Prostate gland (tissue), 2 donors: ENCODE results near the gene SCN5A. TPM values are rescaled to one million over a fixed set of nuclear protein-coding genes. Genes with fewer than 3 reads are reported as not detected.

Source experiments
- DNase-seq: peaks from one replicate; pipeline ENCODE4 v3.0.0-alpha.2; 2019; ENCODE audit warnings: low spot score
- H3K27ac ChIP-seq, 2 donors: fragments of 200-600 bp; sonication (generic); 2 replicates each; pipeline ENCODE4 v1.5.1; 2017 to 2019
- H3K27me3 ChIP-seq: fragments of 200-600 bp; sonication (generic); replicated peaks from 2 replicates; pipeline ENCODE4 v1.5.1; 2019; ENCODE audit not compliant: insufficient read depth
- H3K36me3 ChIP-seq, 2 donors: fragments of 200-600 bp; sonication (generic); 1 replicate in 1 of 2; 2 replicates in 1 of 2; pipeline versions ENCODE4 v1.5.1 to v1.8.1; 2017 to 2019
- H3K4me1 ChIP-seq: fragments of 200-600 bp; sonication (generic); replicated peaks from 2 replicates; pipeline ENCODE4 v1.5.1; 2019
- H3K4me3 ChIP-seq, 2 donors: fragments of 200-600 bp; sonication (generic); 2 replicates each; pipeline ENCODE4 v1.5.1; 2017 to 2019
- H3K9me3 ChIP-seq: fragments of 200-600 bp; sonication (generic); 2 replicates; pipeline ENCODE4 v1.5.1; 2017
- CTCF ChIP-seq, 4 experiments: fragments of 200-600 bp in 2 of 4; fragments of 450-650 bp in 2 of 4; sonication (generic) in 2 of 4; IDR thresholded peaks; 1 replicate in 3 of 4; 2 replicates in 1 of 4; pipeline ENCODE4 v1.5.1; 2016 to 2019; ENCODE audit warnings: antibody characterized with exemption in 4 of 4, mild to moderate bottlenecking in 2 of 4, moderate library complexity in 2 of 4
- POLR2A ChIP-seq: fragments of 450-650 bp; IDR thresholded peaks from one replicate; pipeline ENCODE4 v1.6.1; 2016; ENCODE audit warnings: antibody characterized with exemption, mild to moderate bottlenecking
- POLR2AphosphoS5 ChIP-seq: sonication (generic); formaldehyde crosslinking; IDR thresholded peaks from one replicate; pipeline ENCODE4 v1.6.1; 2017; ENCODE audit warnings: antibody characterized with exemption
- WGBS: methylation state at CpG from one replicate; pipeline ENCODE4 v1.1.5; 2018; 5-methylcytosine and 5-hydroxymethylcytosine counted together
- intact Hi-C: fragments of 100-400 bp; cut with DNase I; formaldehyde crosslinking; loops from one replicate; pipeline ENCODE4 v1.14.2; 2022
- total RNA-seq, 2 donors: library from RNA; depleted of rRNA; stranded (reverse); fragments of >200 nt; gene quantifications; one replicate each; pipeline ENCODE4 v1.1.0, GENCODE V29; 2016

Gene SCN5A
- total RNA-seq, 2 donors from 2014 or later, result 0.23 to 1.5 TPM

GRCh38 chr3:38689774-38690173, 40.3 kb upstream of the SCN5A start:
- Histone ChIP-seq H3K4me1 (no peaks in the 10 kb centered on the region), H3K4me3 (no peak overlapping the region), H3K27ac (no peak overlapping the region), H3K9me3 (no peaks in the 10 kb centered on the region), H3K36me3 (no peaks in the 10 kb centered on the region), H3K27me3 (no peaks in the 10 kb centered on the region)
- intact Hi-C loops, result no loop called here
- DNase-seq, result no peak
- WGBS, result 86% methylated on average over 3 of the region's 3 CpGs
- TF ChIP-seq CTCF (IDR thresholded peaks at IDR 0.05) (no peak), POLR2AphosphoS5 (no peak), POLR2A (no peak)

- H3K36me3 ChIP-seq, result no peaks in the 10 kb centered on the region
- H3K27me3 ChIP-seq, result no peaks in the 10 kb centered on the region
- TF ChIP-seq POLR2A (no peak), POLR2AphosphoS5 (no peak), CTCF (IDR thresholded peaks at IDR 0.05) (no peak)
- no peaks in the 10 kb centered on the region for H3K4me1 ChIP-seq
- intact Hi-C loops, result no loop called here
- no peak for DNase-seq
- H3K27ac ChIP-seq, result no peak overlapping the region
- WGBS, result 89% methylated on average over 4 of the region's 4 CpGs
- no peaks in the 10 kb centered on the region for H3K9me3 ChIP-seq
- H3K4me3 ChIP-seq, result no peak overlapping the region
Observed at GRCh38 chr3:38689346-38689745, 39.9 kb upstream of the SCN5A start.

- H3K4me3 ChIP-seq, result no peak overlapping the region
- no peaks in the 10 kb centered on the region for H3K4me1 ChIP-seq
- H3K9me3 ChIP-seq, result no peaks in the 10 kb centered on the region
- no peaks in the 10 kb centered on the region for H3K36me3 ChIP-seq
- WGBS, result 61% methylated on average over 2 of the region's 2 CpGs
- H3K27me3 ChIP-seq, result no peaks in the 10 kb centered on the region
- intact Hi-C loops, result no loop called here
- no peak for DNase-seq
- no peak overlapping the region for H3K27ac ChIP-seq
- TF ChIP-seq POLR2AphosphoS5 (no peak), POLR2A (no peak), CTCF (IDR thresholded peaks at IDR 0.05) (no peak)
Observed at GRCh38 chr3:38687321-38687720, 37.8 kb upstream of the SCN5A start.

DNA sequence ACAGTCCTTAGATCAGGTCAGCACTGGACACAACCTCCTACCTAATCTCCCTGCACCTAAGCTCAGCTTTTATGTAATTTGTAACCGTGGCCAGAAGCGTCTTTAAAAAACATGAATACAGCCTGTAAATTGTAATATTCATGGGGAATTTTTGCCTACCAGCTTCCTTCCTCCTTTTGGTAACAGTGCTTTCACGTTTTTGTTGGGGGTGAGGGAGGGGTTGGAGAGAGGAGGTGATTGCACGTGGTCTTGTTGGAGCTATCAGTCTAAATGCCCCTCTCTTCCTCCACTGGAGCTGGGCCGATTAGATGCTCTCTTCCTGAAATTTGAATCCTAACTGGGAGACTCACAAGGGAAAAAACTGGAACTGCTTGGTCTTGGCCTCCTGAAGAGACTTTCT, 35.1 kb upstream of the SCN5A start:
- WGBS, result 42% methylated on average over 5 of the region's 5 CpGs
- H3K27ac ChIP-seq, result no peak overlapping the region
- no peaks in the 10 kb centered on the region for H3K4me1 ChIP-seq
- no peak for TF ChIP-seq POLR2AphosphoS5
- TF ChIP-seq POLR2A, result no peak
- TF ChIP-seq CTCF (IDR thresholded peaks at IDR 0.05), result no peak
- H3K36me3 ChIP-seq, result no peaks in the 10 kb centered on the region
- H3K9me3 ChIP-seq, result no peaks in the 10 kb centered on the region
- DNase-seq, result no peak
- no peak overlapping the region for H3K4me3 ChIP-seq
- intact Hi-C loops, result no loop called here
- no peaks in the 10 kb centered on the region for H3K27me3 ChIP-seq

DNA sequence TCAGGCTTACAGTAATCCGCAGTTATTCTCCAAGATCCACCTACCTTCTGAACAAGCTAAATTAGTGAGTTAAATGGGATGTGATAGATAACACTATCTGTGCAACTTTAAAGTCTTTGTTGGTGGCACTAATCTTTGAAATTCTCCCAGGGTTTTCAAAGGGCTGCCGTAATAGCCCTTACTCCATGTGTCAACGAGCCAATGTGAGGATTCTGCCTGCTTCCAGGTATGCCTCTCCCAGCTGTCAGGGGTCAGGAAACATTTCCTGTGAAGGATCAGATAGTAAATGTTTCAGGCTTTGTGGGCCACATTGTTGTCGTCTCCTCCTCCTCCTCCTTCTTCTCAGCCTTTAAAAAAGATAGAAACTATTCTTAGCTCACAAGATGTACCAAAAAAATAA, 20.2 kb upstream of the SCN5A start:
- DNase-seq, result no peak
- Histone ChIP-seq H3K36me3 (no peaks in the 10 kb centered on the region), H3K27me3 (no peaks in the 10 kb centered on the region), H3K9me3 (no peaks in the 10 kb centered on the region), H3K27ac (no peak overlapping the region), H3K4me1 (no peaks in the 10 kb centered on the region), H3K4me3 (no peak overlapping the region)
- intact Hi-C loops, result no loop called here
- TF ChIP-seq CTCF (IDR thresholded peaks at IDR 0.05), result no peak
- TF ChIP-seq POLR2A, result no peak
- no peak for TF ChIP-seq POLR2AphosphoS5
- 15% methylated on average over 4 of the region's 4 CpGs for WGBS
